K562 (cell line): Measurements from ENCODE around the gene SRI. TPM values are rescaled to one million over a fixed set of nuclear protein-coding genes. Genes with fewer than 3 reads are reported as not detected.

ENCODE experiments used
- CTBP1 ChIP-seq: fragments of 450-650 bp; IDR thresholded peaks from 2 replicates; pipeline ENCODE4 v1.6.1; 2016; ENCODE audit warnings: borderline replicate concordance
- GABPA ChIP-seq: fragments of 200-800 bp; sonication (Bioruptor generic); conservative IDR thresholded peaks from 2 replicates; pipeline ENCODE4 v1.6.1; 2016; ENCODE audit warnings: low read depth, missing genetic modification characterization, missing compliant biosample characterization
- HCFC1 ChIP-seq: IDR thresholded peaks from 2 replicates; pipeline ENCODE4 v1.6.1; 2012; ENCODE audit warnings: low read depth, low read length, improper control_type of control experiment
- HDAC8 ChIP-seq: fragments of 450-650 bp; IDR thresholded peaks from 2 replicates; pipeline ENCODE4 v1.6.1; 2016; ENCODE audit warnings: mild to moderate bottlenecking, missing genetic modification characterization, moderate library complexity, missing compliant biosample characterization
- MECOM ChIP-seq: fragments of 250-450 bp; sonication (Bioruptor Pico); IDR thresholded peaks from 2 replicates; pipeline ENCODE4 v1.8.0; 2022; ENCODE audit warnings: inconsistent platforms
- NEUROD1 ChIP-seq: fragments of 150-350 bp; IDR thresholded peaks from 2 replicates; pipeline ENCODE4 v1.6.1; 2014; ENCODE audit warnings: borderline replicate concordance, low read length, low read depth; ENCODE audit not compliant: partially characterized antibody
- RB1 ChIP-seq: fragments of 450-650 bp; IDR thresholded peaks from 2 replicates; pipeline ENCODE4 v1.6.1; 2017; ENCODE audit warnings: low read depth, mild to moderate bottlenecking
- ZBTB2 ChIP-seq: fragments of 450-650 bp; IDR thresholded peaks from 2 replicates; pipeline ENCODE4 v1.6.1; 2016; ENCODE audit warnings: antibody characterized with exemption
- ZBTB40 ChIP-seq, 2 experiments: fragments of 450-650 bp in 1 of 2; sonication (generic) in 1 of 2; formaldehyde crosslinking in 1 of 2; IDR thresholded peaks; 2 replicates each; pipeline versions ENCODE4 v1.7.1 to v1.9.0; 2016 to 2022; ENCODE audit warnings: inconsistent platforms in 1 of 2, mild to moderate bottlenecking in 1 of 2, missing genetic modification reagents in 1 of 2
- ZFP36 ChIP-seq: fragments of 150-350 bp; IDR thresholded peaks from 2 replicates; pipeline ENCODE4 v1.6.1; 2018; ENCODE audit warnings: low read length, low read depth; ENCODE audit not compliant: partially characterized antibody
- ZNF12 ChIP-seq: sonication (generic); formaldehyde crosslinking; IDR thresholded peaks from 2 replicates; pipeline ENCODE4 v1.4.0; 2020; ENCODE audit warnings: mild to moderate bottlenecking, missing genetic modification reagents
- ZNF347 ChIP-seq: fragments of 450-650 bp; formaldehyde crosslinking; IDR thresholded peaks from 2 replicates; pipeline ENCODE4 v1.4.0; 2020; ENCODE audit warnings: low read depth, mild to moderate bottlenecking, moderate library complexity
- ZNF561 ChIP-seq: fragments of 450-650 bp; formaldehyde crosslinking; conservative IDR thresholded peaks from 2 replicates; pipeline ENCODE4 v1.4.0; 2020; ENCODE audit warnings: mild to moderate bottlenecking, moderate library complexity
- ZNF830 ChIP-seq: fragments of 250-450 bp; sonication (Bioruptor Pico); IDR thresholded peaks from 2 replicates; pipeline ENCODE4 v1.5.0; 2021; ENCODE audit warnings: mild to moderate bottlenecking
- polyA plus RNA-seq, 8 experiments: library from polyadenylated mRNA; depleted of rRNA in 4 of 8; stranded (reverse) in 5 of 8; unstranded in 3 of 8; fragments of >200 nt; fragmentation: Nextera tagmentation in 2 of 8; fragmentation: Illumina TruSeq in 1 of 8; extraction: Ambion mirVana in 2 of 8; extraction: Trizol in 1 of 8; gene quantifications; 2 replicates each; pipeline versions ENCODE4 v1.2.1 to v1.2.3, GENCODE V29; 2011 to 2014; ENCODE audit warnings: inconsistent platforms in 1 of 8, missing spikeins in 1 of 8
- total RNA-seq, 7 experiments: library from RNA; depleted of rRNA in 6 of 7; stranded (reverse); fragments of >200 nt in 6 of 7; fragmentation: Illumina TruSeq in 2 of 7; extraction: Trizol in 2 of 7; gene quantifications; 2 replicates each; pipeline versions ENCODE4 v1.2.1 to v1.2.3, GENCODE V29; 2011 to 2021; ENCODE audit warnings: low replicate concordance in 1 of 7

SRI gene
- total and polyA plus RNA-seq, 9 of the 15 experiments (the other 6 are each of a cell fraction or from before 2014, with no cell fraction given), result 56.4 to 158 (median 119) TPM

GRCh38 chr7:88219781-88220747 lies at the start of gene SRI (continued):
- peak; percentile 94 for TF ChIP-seq ZBTB40 (IDR thresholded peaks at IDR 0.05)
- TF ChIP-seq ZBTB40 (CRISPR knock-in tag; IDR thresholded peaks at IDR 0.05), result peak; percentile 59; the same call in 1 of the 2 replicates
- TF ChIP-seq ZNF830 (CRISPR knock-in tag), result 0 out of 2 replicates have a peak, but pooled peaks have one; percentile 67
- TF ChIP-seq ZNF12 (CRISPR knock-in tag), result peak; percentile 73; the same call in 1 of the 2 replicates
- TF ChIP-seq RB1, result peak; percentile 85; the same call in 1 of the 2 replicates
- 0 out of 2 replicates have a peak, but pooled peaks have one; percentile 4 for TF ChIP-seq MECOM (CRISPR knock-in tag)
- no peak for TF ChIP-seq ZNF561 (CRISPR knock-in tag)
- no peak for TF ChIP-seq ZBTB2
- TF ChIP-seq GABPA, result peak; percentile 46
- no peak for TF ChIP-seq NEUROD1
- peak; percentile 51 for TF ChIP-seq HCFC1
- peak; percentile 78 for TF ChIP-seq CTBP1
- no peak for TF ChIP-seq ZNF347 (CRISPR knock-in tag)
- TF ChIP-seq ZFP36, result no peak
- no peak for TF ChIP-seq HDAC8 (tag)
